H1 (cell line): Measurements from ENCODE around the gene TEX14. TPM values are rescaled to one million over a fixed set of nuclear protein-coding genes. Genes with fewer than 3 reads are reported as not detected.

Source experiments
- ATF2 ChIP-seq: IDR thresholded peaks from 2 replicates; pipeline ENCODE4 v1.6.1; 2012; ENCODE audit warnings: low read length, inconsistent platforms
- BRCA1 ChIP-seq: IDR thresholded peaks from 2 replicates; pipeline ENCODE4 v1.6.1; 2012; ENCODE audit warnings: low read depth, low read length, improper control_type of control experiment
- CTCF ChIP-seq, 3 experiments: IDR thresholded peaks; 1 replicate in 2 of 3; 2 replicates in 1 of 3; pipeline versions ENCODE4 v1.5.1 to v1.6.1; 2011; ENCODE audit warnings: low read length in 3 of 3, mild to moderate bottlenecking in 3 of 3, inconsistent platforms in 2 of 3, low read depth in 1 of 3, moderate library complexity in 1 of 3; ENCODE audit not compliant: insufficient read depth in 1 of 3; ENCODE audit errors: control extremely low read depth in 1 of 3
- EGR1 ChIP-seq: IDR thresholded peaks from 2 replicates; pipeline ENCODE4 v1.6.1; 2011; ENCODE audit warnings: low read depth, low read length, borderline replicate concordance
- polyA plus RNA-seq, 7 experiments: library from polyadenylated mRNA; depleted of rRNA in 3 of 7; stranded (reverse) in 5 of 7; unstranded in 2 of 7; fragments of >200 nt in 5 of 7; fragments of 200-250 nt in 2 of 7; gene quantifications; 1 replicate in 5 of 7; 2 replicates in 1 of 7; 4 replicates in 1 of 7; pipeline versions ENCODE4 v1.2.1 to v1.2.3, GENCODE V29; 2011 to 2013; ENCODE audit warnings: missing spikeins in 2 of 7, mixed read lengths in 2 of 7
- total RNA-seq: library from RNA; stranded (reverse); fragmentation: NEBNext Ultra II Directional; extraction: Animal tissue kit (Norgen Biotek cat#: 25700); gene quantifications from 2 replicates; pipeline ENCODE4 v1.2.1, GENCODE V29; 2021

The TEX14 gene
- total and polyA plus RNA-seq, 2 of the 8 experiments (the other 6 are each of a cell fraction or from before 2014, with no cell fraction given), result 0.83 to 2.5 TPM

- TF ChIP-seq BRCA1, result no peak
- no peak for TF ChIP-seq CTCF (IDR thresholded peaks at IDR 0.05; ENCODE audit: control extremely low read depth in 1 of 3, insufficient read depth in 1 of 3, low read depth in 1 of 3, low read length in 3 of 3)
- TF ChIP-seq EGR1, result no peak
- TF ChIP-seq ATF2, result no peak
Measured at GRCh38 chr17:58586009-58586644, 105.7 kb downstream of the TEX14 start (continued).
